Measurements from ENCODE around the gene RGP1.

RGP1 gene

GRCh38 chr9:35791297-35791921, 42.3 kb downstream of the RGP1 start, which contains the start of gene NPR2:
NPR2 (plus strand) TSS chr9:35791591; CDS start chr9:35792409, 818 bp downstream.
- peaks cover 5% of the 10 kb centered on the region for H3K79me1 ChIP-seq (ENCODE audit: low read length)
- DNase-seq, result peak; percentile 43
- peak within 1 kb of the TSS; percentile 11 for H2BK120ac ChIP-seq (ENCODE audit: low read depth, low read length)
- H3K4ac ChIP-seq (ENCODE audit: low read depth, low read length), result peak within 1 kb of the TSS; percentile 89
- H3K27me3 ChIP-seq (ENCODE audit: insufficient read depth, low read length, poor library complexity), result no peaks in the 10 kb centered on the region
- no peak within 1 kb of the TSS for H2BK15ac ChIP-seq (replicated peaks; ENCODE audit: low read depth)
- no CpG with 5 or more reads among the region's 64 CpGs for WGBS (ENCODE audit: extremely low coverage, insufficient coverage, low lambda C conversion rate)
- H3K36me3 ChIP-seq (ENCODE audit: control insufficient read depth, insufficient read depth, low read length), result no peaks in the 10 kb centered on the region
- no peak within 1 kb of the TSS for H3K27ac ChIP-seq (ENCODE audit: low read depth, low read length)
- no peak within 1 kb of the TSS for H4K5ac ChIP-seq (ENCODE audit: low read length)
- H4K8ac ChIP-seq (ENCODE audit: low read depth, low read length), result no peak within 1 kb of the TSS
- H3K56ac ChIP-seq (ENCODE audit: low read length), result peak within 1 kb of the TSS; percentile 95
- H3K4me3 ChIP-seq (ENCODE audit: low read length), result peak within 1 kb of the TSS; percentile 52
- H3K4me2 ChIP-seq (ENCODE audit: low read length), result peak within 1 kb of the TSS; percentile 70
- H3K79me2 ChIP-seq (ENCODE audit: control insufficient read depth, insufficient read depth, low read length), result peaks cover 3% of the 10 kb centered on the region
- H3K4me1 ChIP-seq (ENCODE audit: control insufficient read depth, low read depth, low read length), result peaks cover 3% of the 10 kb centered on the region
- H2AK5ac ChIP-seq (ENCODE audit: low read length), result no peak within 1 kb of the TSS
- H3K23ac ChIP-seq (ENCODE audit: low read length), result peak within 1 kb of the TSS; percentile 89
- H3K9ac ChIP-seq (ENCODE audit: low read length), result peak within 1 kb of the TSS; percentile 84
- peak within 1 kb of the TSS; percentile 97 for H3K18ac ChIP-seq (ENCODE audit: low read length)
- H2BK5ac ChIP-seq (ENCODE audit: low read length), result no peak within 1 kb of the TSS

- no peak overlapping the region for H3K27ac ChIP-seq (ENCODE audit: low read depth, low read length)
- WGBS (ENCODE audit: extremely low coverage, insufficient coverage, low lambda C conversion rate), result no CpG with 5 or more reads among the region's 34 CpGs
- no peak overlapping the region for H2BK120ac ChIP-seq (ENCODE audit: low read depth, low read length)
- no peak for DNase-seq
- no peak overlapping the region for H4K5ac ChIP-seq (ENCODE audit: low read length)
- peak overlapping the region; percentile 94 for H3K56ac ChIP-seq (ENCODE audit: low read length)
- no peak overlapping the region for H2BK15ac ChIP-seq (replicated peaks; ENCODE audit: low read depth)
- H3K9ac ChIP-seq (ENCODE audit: low read length), result no peak overlapping the region
- H3K23ac ChIP-seq (ENCODE audit: low read length), result peak overlapping the region; percentile 89
- H3K79me2 ChIP-seq (ENCODE audit: control insufficient read depth, insufficient read depth, low read length), result peaks cover 3% of the 10 kb centered on the region
- peaks cover 5% of the 10 kb centered on the region for H3K79me1 ChIP-seq (ENCODE audit: low read length)
- H3K36me3 ChIP-seq (ENCODE audit: control insufficient read depth, insufficient read depth, low read length), result no peaks in the 10 kb centered on the region
- peak overlapping the region; percentile 89 for H3K4ac ChIP-seq (ENCODE audit: low read depth, low read length)
- H3K4me2 ChIP-seq (ENCODE audit: low read length), result no peak overlapping the region
- no peak overlapping the region for H2BK5ac ChIP-seq (ENCODE audit: low read length)
- H3K4me3 ChIP-seq (ENCODE audit: low read length), result no peak overlapping the region
- H3K4me1 ChIP-seq (ENCODE audit: control insufficient read depth, low read depth, low read length), result peaks cover 6% of the 10 kb centered on the region
- H4K8ac ChIP-seq (ENCODE audit: low read depth, low read length), result no peak overlapping the region
- H3K18ac ChIP-seq (ENCODE audit: low read length), result peak overlapping the region; percentile 97
- no peaks in the 10 kb centered on the region for H3K27me3 ChIP-seq (ENCODE audit: insufficient read depth, low read length, poor library complexity)
- no peak overlapping the region for H2AK5ac ChIP-seq (ENCODE audit: low read length)
Observed at GRCh38 chr9:35792024-35792813, 43.1 kb downstream of the RGP1 start.

GRCh38 chr9:35792826-35793225, 43.7 kb downstream of the RGP1 start:
- WGBS (ENCODE audit: extremely low coverage, insufficient coverage, low lambda C conversion rate), result no CpG with 5 or more reads among the region's 14 CpGs
- Histone ChIP-seq H3K4ac (ENCODE audit: low read depth, low read length) (no peak overlapping the region), H3K56ac (ENCODE audit: low read length) (peak overlapping the region; percentile 67), H3K18ac (ENCODE audit: low read length) (no peak overlapping the region), H3K79me2 (ENCODE audit: control insufficient read depth, insufficient read depth, low read length) (peaks cover 3% of the 10 kb centered on the region), H2BK15ac (replicated peaks; ENCODE audit: low read depth) (no peak overlapping the region), H3K36me3 (ENCODE audit: control insufficient read depth, insufficient read depth, low read length) (no peaks in the 10 kb centered on the region), H4K8ac (ENCODE audit: low read depth, low read length) (no peak overlapping the region), H2BK120ac (ENCODE audit: low read depth, low read length) (no peak overlapping the region), H2AK5ac (ENCODE audit: low read length) (no peak overlapping the region), H3K79me1 (ENCODE audit: low read length) (peaks cover 5% of the 10 kb centered on the region), H3K27me3 (ENCODE audit: insufficient read depth, low read length, poor library complexity) (no peaks in the 10 kb centered on the region), H3K27ac (ENCODE audit: low read depth, low read length) (no peak overlapping the region), H4K5ac (ENCODE audit: low read length) (no peak overlapping the region), H2BK5ac (ENCODE audit: low read length) (no peak overlapping the region), H3K4me1 (ENCODE audit: control insufficient read depth, low read depth, low read length) (peaks cover 6% of the 10 kb centered on the region), H3K23ac (ENCODE audit: low read length) (no peak overlapping the region), H3K4me2 (ENCODE audit: low read length) (no peak overlapping the region), H3K4me3 (ENCODE audit: low read length) (no peak overlapping the region), H3K9ac (ENCODE audit: low read length) (peak overlapping the region; percentile 21)
- DNase-seq, result no peak

DNA sequence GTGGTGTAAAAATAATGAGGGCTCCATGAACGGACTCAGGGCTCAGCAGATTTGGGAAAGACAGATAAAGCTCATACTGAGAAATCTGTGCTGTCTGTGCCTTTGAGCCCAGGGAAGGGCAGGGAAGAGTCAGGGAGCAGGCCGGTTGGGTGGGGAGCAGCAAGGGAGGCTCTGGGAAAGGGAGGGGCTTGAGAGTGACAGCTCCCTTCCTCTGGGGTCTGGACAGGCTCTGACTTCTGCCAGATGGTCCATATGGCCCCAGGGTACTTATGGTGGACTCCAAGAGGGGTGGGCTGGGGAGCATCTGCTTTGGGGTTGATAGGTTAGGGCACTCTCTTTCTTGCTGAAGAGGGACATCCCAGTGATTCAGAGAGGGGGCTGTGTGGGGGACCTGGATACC, 44.4 kb downstream of the RGP1 start:
- no peak overlapping the region for H2AK5ac ChIP-seq (ENCODE audit: low read length)
- WGBS (ENCODE audit: extremely low coverage, insufficient coverage, low lambda C conversion rate), result no CpG with 5 or more reads among the region's 2 CpGs
- H2BK120ac ChIP-seq (ENCODE audit: low read depth, low read length), result no peak overlapping the region
- no peak overlapping the region for H2BK15ac ChIP-seq (replicated peaks; ENCODE audit: low read depth)
- no peak overlapping the region for H3K4me3 ChIP-seq (ENCODE audit: low read length)
- peaks cover 3% of the 10 kb centered on the region for H3K79me2 ChIP-seq (ENCODE audit: control insufficient read depth, insufficient read depth, low read length)
- no peak for DNase-seq
- H3K27ac ChIP-seq (ENCODE audit: low read depth, low read length), result no peak overlapping the region
- no peak overlapping the region for H4K8ac ChIP-seq (ENCODE audit: low read depth, low read length)
- H3K4ac ChIP-seq (ENCODE audit: low read depth, low read length), result no peak overlapping the region
- H2BK5ac ChIP-seq (ENCODE audit: low read length), result no peak overlapping the region
- H3K56ac ChIP-seq (ENCODE audit: low read length), result peak overlapping the region; percentile 49
- H3K23ac ChIP-seq (ENCODE audit: low read length), result no peak overlapping the region
- H3K4me1 ChIP-seq (ENCODE audit: control insufficient read depth, low read depth, low read length), result peaks cover 6% of the 10 kb centered on the region
- no peak overlapping the region for H4K5ac ChIP-seq (ENCODE audit: low read length)
- no peak overlapping the region for H3K4me2 ChIP-seq (ENCODE audit: low read length)
- H3K79me1 ChIP-seq (ENCODE audit: low read length), result peaks cover 5% of the 10 kb centered on the region
- no peaks in the 10 kb centered on the region for H3K36me3 ChIP-seq (ENCODE audit: control insufficient read depth, insufficient read depth, low read length)
- H3K9ac ChIP-seq (ENCODE audit: low read length), result no peak overlapping the region
- no peaks in the 10 kb centered on the region for H3K27me3 ChIP-seq (ENCODE audit: insufficient read depth, low read length, poor library complexity)
- H3K18ac ChIP-seq (ENCODE audit: low read length), result no peak overlapping the region

GRCh38 chr9:35795695-35796094, 46.6 kb downstream of the RGP1 start:
- Histone ChIP-seq H3K4me3 (ENCODE audit: low read length) (no peak overlapping the region), H3K4me1 (ENCODE audit: control insufficient read depth, low read depth, low read length) (peaks cover 6% of the 10 kb centered on the region), H2BK120ac (ENCODE audit: low read depth, low read length) (no peak overlapping the region), H3K56ac (ENCODE audit: low read length) (no peak overlapping the region), H3K23ac (ENCODE audit: low read length) (no peak overlapping the region), H3K4ac (ENCODE audit: low read depth, low read length) (no peak overlapping the region), H2BK15ac (replicated peaks; ENCODE audit: low read depth) (no peak overlapping the region), H3K36me3 (ENCODE audit: control insufficient read depth, insufficient read depth, low read length) (no peaks in the 10 kb centered on the region), H3K79me1 (ENCODE audit: low read length) (peaks cover 6% of the 10 kb centered on the region), H3K9ac (ENCODE audit: low read length) (no peak overlapping the region), H4K5ac (ENCODE audit: low read length) (no peak overlapping the region), H3K18ac (ENCODE audit: low read length) (no peak overlapping the region), H3K27ac (ENCODE audit: low read depth, low read length) (no peak overlapping the region), H4K8ac (ENCODE audit: low read depth, low read length) (no peak overlapping the region), H3K27me3 (ENCODE audit: insufficient read depth, low read length, poor library complexity) (no peaks in the 10 kb centered on the region), H3K79me2 (ENCODE audit: control insufficient read depth, insufficient read depth, low read length) (peaks cover 3% of the 10 kb centered on the region), H2AK5ac (ENCODE audit: low read length) (no peak overlapping the region), H2BK5ac (ENCODE audit: low read length) (no peak overlapping the region), H3K4me2 (ENCODE audit: low read length) (no peak overlapping the region)
- no peak for DNase-seq
